Body of pancreas (tissue), 4 donors: Measurements from ENCODE around the gene RGS6.

Source experiments
- POLR2A ChIP-seq, 3 donors: fragments of 450-650 bp; IDR thresholded peaks; one replicate each; pipeline ENCODE4 v1.6.1; 2016; ENCODE audit warnings: antibody characterized with exemption in 3 of 3, mild to moderate bottlenecking in 2 of 3
- TF ChIP-seq, protein P1 (sequence below), 7 experiments: fragments of 450-650 bp in 4 of 7; fragments of 200-600 bp in 3 of 7; sonication (generic) in 3 of 7; IDR thresholded peaks; one replicate each; pipeline ENCODE4 v1.5.1; 2016 to 2019; ENCODE audit warnings: antibody characterized with exemption in 7 of 7

DNA sequence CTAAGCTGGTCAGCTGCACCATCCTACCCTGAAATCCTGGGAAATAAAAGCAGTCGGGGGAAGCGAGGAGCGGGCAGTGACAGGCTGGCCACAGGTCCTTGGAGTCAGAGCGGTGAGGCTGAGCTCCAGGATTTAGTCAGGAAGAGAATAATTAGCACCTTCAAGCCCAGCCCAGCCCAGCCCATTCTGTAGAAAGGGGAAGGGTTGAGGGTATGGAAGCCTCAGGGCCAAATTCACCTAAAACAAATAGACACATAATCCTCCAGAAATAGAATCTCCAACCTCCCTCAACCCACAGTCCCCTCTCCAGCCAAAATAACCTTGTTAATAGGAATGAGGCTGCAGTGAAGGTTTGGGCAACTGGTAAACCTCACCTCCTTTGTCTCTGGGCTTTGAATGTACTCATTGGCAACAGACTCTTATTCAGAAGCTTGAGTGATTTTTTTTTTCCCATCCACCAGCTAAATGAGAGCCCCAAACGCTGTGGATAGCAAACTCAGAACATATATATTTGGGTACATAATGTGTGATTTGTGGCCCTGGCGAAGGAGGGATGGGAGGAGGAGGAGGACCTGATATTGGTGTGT, 627.5 kb downstream of the RGS6 start:
- TF ChIP-seq, protein P1, sequence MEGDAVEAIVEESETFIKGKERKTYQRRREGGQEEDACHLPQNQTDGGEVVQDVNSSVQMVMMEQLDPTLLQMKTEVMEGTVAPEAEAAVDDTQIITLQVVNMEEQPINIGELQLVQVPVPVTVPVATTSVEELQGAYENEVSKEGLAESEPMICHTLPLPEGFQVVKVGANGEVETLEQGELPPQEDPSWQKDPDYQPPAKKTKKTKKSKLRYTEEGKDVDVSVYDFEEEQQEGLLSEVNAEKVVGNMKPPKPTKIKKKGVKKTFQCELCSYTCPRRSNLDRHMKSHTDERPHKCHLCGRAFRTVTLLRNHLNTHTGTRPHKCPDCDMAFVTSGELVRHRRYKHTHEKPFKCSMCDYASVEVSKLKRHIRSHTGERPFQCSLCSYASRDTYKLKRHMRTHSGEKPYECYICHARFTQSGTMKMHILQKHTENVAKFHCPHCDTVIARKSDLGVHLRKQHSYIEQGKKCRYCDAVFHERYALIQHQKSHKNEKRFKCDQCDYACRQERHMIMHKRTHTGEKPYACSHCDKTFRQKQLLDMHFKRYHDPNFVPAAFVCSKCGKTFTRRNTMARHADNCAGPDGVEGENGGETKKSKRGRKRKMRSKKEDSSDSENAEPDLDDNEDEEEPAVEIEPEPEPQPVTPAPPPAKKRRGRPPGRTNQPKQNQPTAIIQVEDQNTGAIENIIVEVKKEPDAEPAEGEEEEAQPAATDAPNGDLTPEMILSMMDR (IDR thresholded peaks at IDR 0.05): no peak
- no peak for TF ChIP-seq POLR2A (IDR thresholded peaks at IDR 0.05)
